Erythroblast (primary cell): ENCODE measurements around the gene OPCML.

ENCODE experiments used
- GATA1 ChIP-seq: IDR thresholded peaks from 2 replicates; pipeline ENCODE4 v1.6.1; 2011; ENCODE audit warnings: low read depth, mild to moderate bottlenecking, control low read depth, low read length, moderate library complexity
- POLR2A ChIP-seq: IDR thresholded peaks from 2 replicates; pipeline ENCODE4 v1.6.1; 2011; ENCODE audit warnings: mild to moderate bottlenecking, low read length

- TF ChIP-seq POLR2A = no peak
- TF ChIP-seq GATA1 = no peak
Measured at GRCh38 chr11:133347988-133348387, 184.3 kb downstream of the OPCML start.
